ENCODE measurements around the gene BRD8. TPM values are rescaled to one million over a fixed set of nuclear protein-coding genes. Genes with fewer than 3 reads are reported as not detected.
"Not testable (repeated sequence)": the region's sequence is repeated elsewhere in the genome, so short reads cannot be mapped to it uniquely, and the experiment has no call there.

Gene BRD8
- total RNA-seq, 1 experiment from 2014 or later: 104 TPM

DNA sequence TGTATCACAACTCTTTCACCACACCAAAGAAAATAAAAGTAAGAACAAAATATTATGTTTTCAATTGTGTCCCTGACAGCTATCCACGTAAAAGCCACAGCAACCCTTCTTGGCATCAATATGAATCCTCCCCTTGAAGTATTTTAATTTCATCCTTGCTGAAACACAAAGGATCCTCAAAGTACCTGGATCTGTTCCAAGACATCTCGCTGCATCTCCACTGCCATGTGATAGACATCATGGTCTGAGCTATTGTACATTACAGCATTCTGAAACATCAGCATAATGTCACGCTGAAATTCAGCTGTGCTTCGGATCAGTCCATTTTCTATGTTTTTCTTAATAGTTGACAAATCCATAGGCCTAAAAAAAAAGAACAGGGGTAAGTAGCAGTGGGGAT lies 17.7 kb downstream of the BRD8 start:
- H3K36me3 ChIP-seq (ENCODE audit: control insufficient read depth, insufficient read depth, low read length): peaks cover 8% of the 10 kb centered on the region
- TF ChIP-seq, protein P1, sequence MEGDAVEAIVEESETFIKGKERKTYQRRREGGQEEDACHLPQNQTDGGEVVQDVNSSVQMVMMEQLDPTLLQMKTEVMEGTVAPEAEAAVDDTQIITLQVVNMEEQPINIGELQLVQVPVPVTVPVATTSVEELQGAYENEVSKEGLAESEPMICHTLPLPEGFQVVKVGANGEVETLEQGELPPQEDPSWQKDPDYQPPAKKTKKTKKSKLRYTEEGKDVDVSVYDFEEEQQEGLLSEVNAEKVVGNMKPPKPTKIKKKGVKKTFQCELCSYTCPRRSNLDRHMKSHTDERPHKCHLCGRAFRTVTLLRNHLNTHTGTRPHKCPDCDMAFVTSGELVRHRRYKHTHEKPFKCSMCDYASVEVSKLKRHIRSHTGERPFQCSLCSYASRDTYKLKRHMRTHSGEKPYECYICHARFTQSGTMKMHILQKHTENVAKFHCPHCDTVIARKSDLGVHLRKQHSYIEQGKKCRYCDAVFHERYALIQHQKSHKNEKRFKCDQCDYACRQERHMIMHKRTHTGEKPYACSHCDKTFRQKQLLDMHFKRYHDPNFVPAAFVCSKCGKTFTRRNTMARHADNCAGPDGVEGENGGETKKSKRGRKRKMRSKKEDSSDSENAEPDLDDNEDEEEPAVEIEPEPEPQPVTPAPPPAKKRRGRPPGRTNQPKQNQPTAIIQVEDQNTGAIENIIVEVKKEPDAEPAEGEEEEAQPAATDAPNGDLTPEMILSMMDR (IDR thresholded peaks at IDR 0.05; ENCODE audit: insufficient read depth in 1 of 2, low read depth in 1 of 2, low read length in 1 of 2, severe bottlenecking in 1 of 2, unreplicated experiment in 1 of 2): no peak
- H3K27me3 ChIP-seq (replicated peaks; ENCODE audit: control insufficient read depth, insufficient read depth, low read length): no peaks in the 10 kb centered on the region
- POLR2A ChIA-PET: no interaction called here
- Mint-ChIP-seq H3K9me3 (ENCODE audit: unreplicated experiment) (no peaks in the 10 kb centered on the region), H3K4me1 (ENCODE audit: low read depth, unreplicated experiment) (no peaks in the 10 kb centered on the region), H3K4me3 (ENCODE audit: unreplicated experiment) (no peak overlapping the region), H3K27me3 (ENCODE audit: insufficient read depth, unreplicated experiment) (no peaks in the 10 kb centered on the region), H3K27ac (ENCODE audit: unreplicated experiment) (no peak overlapping the region), H3K36me3 (ENCODE audit: insufficient read depth, unreplicated experiment) (peaks cover 90% of the 10 kb centered on the region)
- no peak for DNase-seq
- no peaks in the 10 kb centered on the region for H3K9me3 ChIP-seq
- intact Hi-C loops (cut with micrococcal nuclease; ENCODE audit: unreplicated experiment): no loop called here
- CTCF ChIA-PET: no interaction called here
- H3K4me3 ChIP-seq (ENCODE audit: low read depth, low read length): no peak overlapping the region
- BruUV-seq (replicated peaks): no TSS peak
- no peaks in the 10 kb centered on the region for H3K4me1 ChIP-seq

DNA sequence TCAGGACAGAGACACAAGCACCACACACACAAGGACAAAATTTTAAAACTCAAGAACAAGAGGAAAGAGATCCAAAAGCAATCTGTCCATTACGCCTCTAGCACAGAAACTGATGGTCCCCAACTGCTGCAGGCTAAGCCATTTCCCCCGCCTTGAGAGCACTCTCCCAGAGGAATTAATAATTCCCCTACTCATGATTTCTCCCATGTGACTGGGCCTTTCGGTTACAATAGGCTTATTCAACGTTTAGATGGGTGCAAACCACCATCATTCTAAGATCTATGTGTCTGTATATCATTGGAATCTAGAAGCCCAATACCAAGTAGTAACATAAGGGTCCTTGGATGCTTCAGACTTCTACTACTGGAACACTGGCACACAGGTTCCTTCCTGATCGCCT lies 18.8 kb downstream of the BRD8 start:
- peaks cover 7% of the 10 kb centered on the region for H3K36me3 ChIP-seq (ENCODE audit: control insufficient read depth, insufficient read depth, low read length)
- intact Hi-C loops (cut with micrococcal nuclease; ENCODE audit: unreplicated experiment): no loop called here

DNA sequence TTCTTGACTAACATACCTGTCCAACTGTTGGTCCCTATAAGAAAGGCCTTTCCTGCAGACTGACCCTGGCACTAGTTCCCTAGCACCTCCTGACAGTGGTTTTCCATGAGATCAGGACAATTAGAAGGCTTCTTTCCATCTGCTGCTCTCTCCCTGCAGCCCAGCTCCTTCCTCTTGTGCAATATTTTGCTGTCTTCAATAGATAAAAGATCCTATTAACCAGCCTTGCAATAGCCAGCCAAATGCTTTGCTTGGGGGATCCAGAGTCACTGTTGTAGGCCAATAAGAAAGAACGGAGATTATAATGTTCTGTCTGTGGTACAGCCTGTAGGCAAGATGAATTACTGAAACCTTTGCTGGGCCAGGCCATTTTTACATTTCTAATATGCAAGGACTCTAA lies 20.8 kb downstream of the BRD8 start:
- ChIA-PET POLR2A (no interaction called here), CTCF (no interaction called here)
- Mint-ChIP-seq H3K4me1 (ENCODE audit: low read depth, unreplicated experiment) (no peaks in the 10 kb centered on the region), H3K36me3 (ENCODE audit: insufficient read depth, unreplicated experiment) (peaks cover 60% of the 10 kb centered on the region), H3K9me3 (ENCODE audit: unreplicated experiment) (no peaks in the 10 kb centered on the region), H3K27me3 (ENCODE audit: insufficient read depth, unreplicated experiment) (no peaks in the 10 kb centered on the region), H3K4me3 (ENCODE audit: unreplicated experiment) (no peak overlapping the region), H3K27ac (ENCODE audit: unreplicated experiment) (no peak overlapping the region)
- BruUV-seq (replicated peaks): no TSS peak
- H3K27me3 ChIP-seq (replicated peaks; ENCODE audit: control insufficient read depth, insufficient read depth, low read length): no peaks in the 10 kb centered on the region
- H3K9me3 ChIP-seq: no peaks in the 10 kb centered on the region
- DNase-seq: no peak
- TF ChIP-seq, protein P1 (IDR thresholded peaks at IDR 0.05; ENCODE audit: insufficient read depth in 1 of 2, low read depth in 1 of 2, low read length in 1 of 2, severe bottlenecking in 1 of 2, unreplicated experiment in 1 of 2): no peak
- intact Hi-C loops (cut with micrococcal nuclease; ENCODE audit: unreplicated experiment): no loop called here
- H3K4me3 ChIP-seq (ENCODE audit: low read depth, low read length): no peak overlapping the region
- no peaks in the 10 kb centered on the region for H3K4me1 ChIP-seq
- peaks cover 5% of the 10 kb centered on the region; the same call in 1 of the 2 replicates for H3K36me3 ChIP-seq (ENCODE audit: control insufficient read depth, insufficient read depth, low read length)

More for the DNA sequence above, 18.8 kb downstream of the BRD8 start:
- no peaks in the 10 kb centered on the region for H3K9me3 Mint-ChIP-seq (ENCODE audit: unreplicated experiment)
- H3K27ac Mint-ChIP-seq (ENCODE audit: unreplicated experiment): peak overlapping the region; percentile 14
- Histone ChIP-seq H3K4me3 (ENCODE audit: low read depth, low read length) (no peak overlapping the region), H3K4me1 (no peaks in the 10 kb centered on the region), H3K27me3 (replicated peaks; ENCODE audit: control insufficient read depth, insufficient read depth, low read length) (no peaks in the 10 kb centered on the region), H3K9me3 (no peaks in the 10 kb centered on the region)
- DNase-seq: no peak
- POLR2A ChIA-PET: no interaction called here
- BruUV-seq (replicated peaks): no TSS peak
- H3K27me3 Mint-ChIP-seq (ENCODE audit: insufficient read depth, unreplicated experiment): no peaks in the 10 kb centered on the region
- CTCF ChIA-PET: no interaction called here
- no peak overlapping the region for H3K4me3 Mint-ChIP-seq (ENCODE audit: unreplicated experiment)
- TF ChIP-seq, protein P1 (IDR thresholded peaks at IDR 0.05; ENCODE audit: insufficient read depth in 1 of 2, low read depth in 1 of 2, low read length in 1 of 2, severe bottlenecking in 1 of 2, unreplicated experiment in 1 of 2): no peak
- H3K4me1 Mint-ChIP-seq (ENCODE audit: low read depth, unreplicated experiment): no peaks in the 10 kb centered on the region
- H3K36me3 Mint-ChIP-seq (ENCODE audit: insufficient read depth, unreplicated experiment): peaks cover 79% of the 10 kb centered on the region

DNA sequence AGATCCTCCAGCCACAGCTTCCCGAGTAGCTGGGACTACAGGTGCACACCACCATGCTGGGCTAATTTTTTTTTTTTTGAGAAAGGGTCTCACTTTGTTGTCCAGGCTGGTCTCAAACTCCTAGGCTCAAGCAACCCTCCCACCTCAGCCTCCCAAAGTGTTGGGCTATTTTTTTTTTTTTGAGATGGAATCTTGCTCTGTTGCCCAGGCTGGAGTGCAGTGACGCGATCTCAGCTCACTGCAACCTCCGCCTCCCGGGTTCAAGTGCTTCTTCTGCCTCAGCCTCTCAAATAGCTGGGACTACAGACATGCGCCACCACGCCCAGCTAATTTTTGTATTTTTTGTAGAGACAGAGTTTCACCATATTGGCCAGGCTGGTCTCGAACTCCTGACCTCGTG lies 22.5 kb downstream of the BRD8 start:
- H3K4me3 ChIP-seq (ENCODE audit: low read depth, low read length); CTCF ChIA-PET; BruUV-seq (replicated peaks); H3K27me3 Mint-ChIP-seq (ENCODE audit: insufficient read depth, unreplicated experiment); H3K36me3 ChIP-seq (ENCODE audit: control insufficient read depth, insufficient read depth, low read length); POLR2A ChIA-PET; H3K4me1 Mint-ChIP-seq (ENCODE audit: low read depth, unreplicated experiment); DNase-seq; H3K4me3 Mint-ChIP-seq (ENCODE audit: unreplicated experiment); H3K4me1 ChIP-seq; intact Hi-C loops (cut with micrococcal nuclease; ENCODE audit: unreplicated experiment); H3K27me3 ChIP-seq (replicated peaks; ENCODE audit: control insufficient read depth, insufficient read depth, low read length); H3K27ac Mint-ChIP-seq (ENCODE audit: unreplicated experiment); H3K9me3 Mint-ChIP-seq (ENCODE audit: unreplicated experiment); H3K9me3 ChIP-seq: not testable (repeated sequence)
- H3K36me3 Mint-ChIP-seq (ENCODE audit: insufficient read depth, unreplicated experiment): peaks cover 48% of the 10 kb centered on the region
